Liver (tissue), 9 donors: ENCODE data around the gene PDZD2. TPM values are rescaled to one million over a fixed set of nuclear protein-coding genes. Genes with fewer than 3 reads are reported as not detected.

Experiments used
- DNase-seq: peaks from one replicate; pipeline ENCODE4 v3.0.0-alpha.2; 2017; ENCODE audit warnings: low spot score
- H3K27ac ChIP-seq, 2 donors: one replicate each; pipeline ENCODE4 v1.7.0; 2013; ENCODE audit warnings: inconsistent platforms in 2 of 2, low read length in 2 of 2, control low read depth in 1 of 2, low read depth in 1 of 2, mild to moderate bottlenecking in 1 of 2
- H3K27me3 ChIP-seq, 4 donors: one replicate each; pipeline versions ENCODE4 v1.6.1 to v1.7.0; 2013; ENCODE audit warnings: low read length in 3 of 4, inconsistent platforms in 1 of 4, mild to moderate bottlenecking in 1 of 4, moderate library complexity in 1 of 4; ENCODE audit not compliant: control insufficient read depth in 4 of 4, insufficient read depth in 4 of 4
- H3K36me3 ChIP-seq, 4 donors: one replicate each; pipeline versions ENCODE4 v1.6.1 to v1.7.0; 2013; ENCODE audit warnings: low read length in 3 of 4, mild to moderate bottlenecking in 3 of 4, low read depth in 1 of 4, moderate library complexity in 1 of 4; ENCODE audit not compliant: control insufficient read depth in 4 of 4, insufficient read depth in 3 of 4
- H3K4me1 ChIP-seq, 4 donors: one replicate each; pipeline versions ENCODE4 v1.6.1 to v1.7.0; 2013; ENCODE audit warnings: low read length in 3 of 4, mild to moderate bottlenecking in 3 of 4, moderate library complexity in 1 of 4; ENCODE audit not compliant: control insufficient read depth in 4 of 4, insufficient read depth in 4 of 4
- H3K4me3 ChIP-seq, 3 donors: one replicate each; pipeline versions ENCODE4 v1.6.1 to v1.7.0; 2013; ENCODE audit warnings: low read length in 3 of 3, control low read depth in 1 of 3, low read depth in 1 of 3, mild to moderate bottlenecking in 1 of 3
- H3K9ac ChIP-seq, 2 donors: one replicate each; pipeline ENCODE4 v1.7.0; 2013; ENCODE audit warnings: low read length in 2 of 2, mild to moderate bottlenecking in 2 of 2, moderate library complexity in 2 of 2, control low read depth in 1 of 2, low read depth in 1 of 2
- H3K9me3 ChIP-seq, 4 donors: one replicate each; pipeline versions ENCODE4 v1.6.1 to v1.7.0; 2013; ENCODE audit warnings: low read length in 3 of 4; ENCODE audit not compliant: control insufficient read depth in 4 of 4
- ATF3 ChIP-seq: IDR thresholded peaks from 2 replicates; pipeline ENCODE4 v1.6.1; 2016; ENCODE audit warnings: antibody characterized with exemption
- CTCF ChIP-seq: fragments of 150-350 bp; IDR thresholded peaks from 2 replicates; pipeline ENCODE4 v1.5.1; 2017; ENCODE audit warnings: improper control_type of control experiment, low read depth, low read length; ENCODE audit not compliant: missing input control
- EGR1 ChIP-seq, 2 donors: IDR thresholded peaks; 2 replicates each; pipeline ENCODE4 v1.6.1; 2016 to 2018; ENCODE audit warnings: antibody characterized with exemption in 2 of 2, low read depth in 2 of 2
- FOXA1 ChIP-seq: IDR thresholded peaks from 2 replicates; pipeline ENCODE4 v1.6.1; 2016; ENCODE audit warnings: antibody characterized with exemption
- FOXA2 ChIP-seq: IDR thresholded peaks from 2 replicates; pipeline ENCODE4 v1.6.1; 2016; ENCODE audit warnings: antibody characterized with exemption
- GABPA ChIP-seq, 2 donors: IDR thresholded peaks in 1 of 2; conservative IDR thresholded peaks in 1 of 2; 2 replicates each; pipeline ENCODE4 v1.6.1; 2016; ENCODE audit warnings: antibody characterized with exemption in 2 of 2, mild to moderate bottlenecking in 1 of 2, moderate library complexity in 1 of 2
- HNF4A ChIP-seq, 2 donors: conservative IDR thresholded peaks; 2 replicates each; pipeline ENCODE4 v1.6.1; 2016; ENCODE audit warnings: antibody characterized with exemption in 2 of 2, mild to moderate bottlenecking in 2 of 2
- HNF4G ChIP-seq: IDR thresholded peaks from 2 replicates; pipeline ENCODE4 v1.6.1; 2016; ENCODE audit warnings: antibody characterized with exemption
- JUND ChIP-seq, 2 donors: IDR thresholded peaks; 2 replicates each; pipeline ENCODE4 v1.6.1; 2016; ENCODE audit warnings: antibody characterized with exemption in 2 of 2
- MAX ChIP-seq: IDR thresholded peaks from 2 replicates; pipeline ENCODE4 v1.6.1; 2016; ENCODE audit warnings: antibody characterized with exemption
- NR2F2 ChIP-seq: IDR thresholded peaks from 2 replicates; pipeline ENCODE4 v1.6.1; 2016; ENCODE audit warnings: antibody characterized with exemption
- RAD21 ChIP-seq, 2 donors: IDR thresholded peaks; 2 replicates each; pipeline ENCODE4 v1.6.1; 2016; ENCODE audit warnings: antibody characterized with exemption in 2 of 2, mild to moderate bottlenecking in 2 of 2
- REST ChIP-seq: IDR thresholded peaks from 2 replicates; pipeline ENCODE4 v1.6.1; 2016; ENCODE audit warnings: antibody characterized with exemption, mild to moderate bottlenecking
- RXRA ChIP-seq, 2 donors: IDR thresholded peaks; 2 replicates each; pipeline ENCODE4 v1.6.1; 2017 to 2018; ENCODE audit warnings: antibody characterized with exemption in 2 of 2, mild to moderate bottlenecking in 1 of 2
- SP1 ChIP-seq: IDR thresholded peaks from 2 replicates; pipeline ENCODE4 v1.6.1; 2018; ENCODE audit warnings: antibody characterized with exemption, mild to moderate bottlenecking
- TAF1 ChIP-seq: conservative IDR thresholded peaks from 2 replicates; pipeline ENCODE4 v1.6.1; 2016; ENCODE audit warnings: antibody characterized with exemption, mild to moderate bottlenecking
- YY1 ChIP-seq: IDR thresholded peaks from 2 replicates; pipeline ENCODE4 v1.6.1; 2016; ENCODE audit warnings: antibody characterized with exemption, mild to moderate bottlenecking
- ZBTB33 ChIP-seq: IDR thresholded peaks from 2 replicates; pipeline ENCODE4 v1.6.1; 2016; ENCODE audit warnings: antibody characterized with exemption
- WGBS: extraction: QIAGEN DNeasy Blood & Tissue Kit; methylation state at CpG from one replicate; pipeline ENCODE4 v1.1.7; 2013; 5-methylcytosine and 5-hydroxymethylcytosine counted together
- polyA plus RNA-seq, 2 donors: library from polyadenylated mRNA; stranded (reverse) in 1 of 2; unstranded in 1 of 2; fragments of 200-250 nt in 1 of 2; fragments of >200 nt in 1 of 2; fragmentation: Nextera tagmentation in 1 of 2; extraction: Ambion mirVana in 1 of 2; gene quantifications; one replicate each; pipeline versions ENCODE4 v1.2.1 to v1.2.3, GENCODE V29; 2013 to 2015
- total RNA-seq, 2 donors: library from RNA; depleted of rRNA; stranded (reverse); fragments of >200 nt; gene quantifications; one replicate each; pipeline ENCODE4 v1.2.3, GENCODE V29; 2014
- donor health status: healthy.
- donor health status: healthy.
- donor health status: healthy.
- donor health status: healthy.
- donor health status: healthy.

PDZD2 gene
- total and polyA plus RNA-seq, 4 donors = 0.27 to 1.1 (median 0.54) TPM

GRCh38 chr5:31639481-31640411 is 815 bp downstream of the PDZD2 start:
- H3K27ac ChIP-seq = no peak overlapping the region
- 12% methylated on average over 50 of the region's 50 CpGs for WGBS

More at GRCh38 chr5:31639481-31640411, 815 bp downstream of the PDZD2 start:
- DNase-seq = no peak
- Histone ChIP-seq H3K36me3 (no peaks in the 10 kb centered on the region), H3K9ac (no peak overlapping the region), H3K4me3 (peak overlapping the region in 2 of 3 donors; percentile 22 to 76), H3K27me3 (no peaks in the 10 kb centered on the region), H3K4me1 (peaks cover 3 to 11% (median 3%) of the 10 kb centered on the region in 4 donors), H3K9me3 (no peaks in the 10 kb centered on the region)
- no peak for TF ChIP-seq EGR1 (IDR thresholded peaks at IDR 0.05; ENCODE audit: low read depth in 2 of 2)
- no peak for TF ChIP-seq TAF1
- TF ChIP-seq RAD21 (IDR thresholded peaks at IDR 0.05) = no peak
- TF ChIP-seq SP1 = no peak
- TF ChIP-seq FOXA2 = no peak
- TF ChIP-seq ZBTB33 = no peak
- TF ChIP-seq JUND (IDR thresholded peaks at IDR 0.05) = no peak
- no peak for TF ChIP-seq MAX
- TF ChIP-seq ATF3 = no peak
- TF ChIP-seq NR2F2 = no peak
- no peak for TF ChIP-seq REST
- TF ChIP-seq RXRA (IDR thresholded peaks at IDR 0.05) = no peak
- no peak for TF ChIP-seq HNF4A (conservative IDR thresholded peaks at IDR 0.05)
- no peak for TF ChIP-seq FOXA1
- TF ChIP-seq HNF4G = no peak
- TF ChIP-seq YY1 = no peak
- TF ChIP-seq CTCF = no peak
- TF ChIP-seq GABPA (IDR thresholded peaks at IDR 0.05 in 1 of 2, conservative IDR thresholded peaks at IDR 0.05 in 1 of 2) = no peak
